HG03139 (cell line): Measurements from ENCODE around the gene MCTP1.

ENCODE experiments used
- ATAC-seq: cut with Tn5 transposase; IDR thresholded peaks from one replicate; pipeline ENCODE4 v1.9.1; 2021; ENCODE audit not compliant: unreplicated experiment

MCTP1 gene

GRCh38 chr5:94725142-94725541 lies 559.8 kb downstream of the MCTP1 start:
- no peak for ATAC-seq

- ATAC-seq = no peak
These were observed 569.1 kb downstream of the MCTP1 start for GRCh38 chr5:94715768-94716167.

- ATAC-seq = no peak
These were observed 573.1 kb downstream of the MCTP1 start for GRCh38 chr5:94711785-94712184.

- ATAC-seq = no peak
These were observed 575.6 kb downstream of the MCTP1 start for GRCh38 chr5:94709277-94709676.

- no peak for ATAC-seq
These were observed 577.5 kb downstream of the MCTP1 start for GRCh38 chr5:94707359-94707758.

- no peak for ATAC-seq
These were observed 579.5 kb downstream of the MCTP1 start for GRCh38 chr5:94705427-94705826.

- peak; percentile 66 for ATAC-seq
These were observed 582.2 kb downstream of the MCTP1 start for GRCh38 chr5:94702729-94703128.

GRCh38 chr5:94700592-94700991 lies 584.3 kb downstream of the MCTP1 start:
- ATAC-seq = peak; percentile 50

GRCh38 chr5:94699562-94699961 lies 585.3 kb downstream of the MCTP1 start:
- ATAC-seq = no peak

GRCh38 chr5:94698197-94698596 lies 586.7 kb downstream of the MCTP1 start:
- ATAC-seq = no peak

GRCh38 chr5:94694671-94695070 lies 590.2 kb downstream of the MCTP1 start:
- ATAC-seq = no peak

GRCh38 chr5:94693845-94694370 lies 591.0 kb downstream of the MCTP1 start:
- no peak for ATAC-seq

GRCh38 chr5:94693043-94693822 lies 591.7 kb downstream of the MCTP1 start:
- no peak for ATAC-seq

- ATAC-seq = no peak
These were observed 592.3 kb downstream of the MCTP1 start for GRCh38 chr5:94692581-94692980.

GRCh38 chr5:94691949-94692348 lies 592.9 kb downstream of the MCTP1 start:
- ATAC-seq = no peak

- ATAC-seq = no peak
These were observed 593.6 kb downstream of the MCTP1 start for GRCh38 chr5:94691291-94691690.

- no peak for ATAC-seq
These were observed 594.1 kb downstream of the MCTP1 start for GRCh38 chr5:94690778-94691177.

- no peak for ATAC-seq
These were observed 595.0 kb downstream of the MCTP1 start for GRCh38 chr5:94689908-94690307.

GRCh38 chr5:94682814-94683520 lies 601.9 kb downstream of the MCTP1 start:
- ATAC-seq = no peak

- ATAC-seq = no peak
These were observed 608.8 kb downstream of the MCTP1 start for GRCh38 chr5:94675965-94676618.

GRCh38 chr5:94674490-94675382 lies 610.2 kb downstream of the MCTP1 start:
- ATAC-seq = no peak
